ENCODE results near the gene ZNF385A.
"Not testable (repeated sequence)": the region's sequence is repeated elsewhere in the genome, so short reads cannot be mapped to it uniquely, and the experiment has no call there.

DNA sequence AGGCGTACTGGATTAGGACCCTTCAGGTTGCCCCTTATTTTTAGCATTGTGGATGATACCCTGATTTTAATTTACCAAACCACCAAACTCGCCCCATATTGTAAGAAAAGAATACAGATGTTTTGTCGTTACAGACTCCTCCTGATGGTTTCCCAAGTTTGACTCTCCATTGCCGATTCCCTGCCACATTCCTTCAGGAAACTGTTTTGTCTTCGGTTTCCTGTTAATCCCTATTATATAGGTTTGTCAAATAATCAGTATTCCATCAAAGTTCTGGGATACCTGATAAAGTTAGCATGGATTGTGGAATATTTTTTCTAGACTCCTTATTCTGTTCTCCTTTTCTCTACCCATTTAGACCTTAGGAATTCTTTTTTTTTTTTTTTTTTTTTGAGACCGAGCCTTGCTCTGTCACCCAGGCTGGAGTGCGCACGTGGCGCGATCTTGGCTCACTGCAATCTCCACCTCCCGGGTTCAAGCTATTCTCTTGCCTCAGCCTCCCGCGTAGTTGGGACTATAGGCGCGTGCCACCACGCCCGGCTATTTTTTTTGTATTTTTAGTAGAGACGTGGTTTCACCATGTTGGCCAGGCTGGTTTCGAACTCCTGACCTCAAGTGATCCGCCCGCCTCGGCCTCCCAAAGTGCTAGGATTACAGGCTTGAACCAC is 59.0 kb downstream of the ZNF385A start:
- TF ChIP-seq POLR2A, POLR2AphosphoS5, EP300 (IDR thresholded peaks at IDR 0.05): not testable (repeated sequence)
- TF ChIP-seq, protein P1, sequence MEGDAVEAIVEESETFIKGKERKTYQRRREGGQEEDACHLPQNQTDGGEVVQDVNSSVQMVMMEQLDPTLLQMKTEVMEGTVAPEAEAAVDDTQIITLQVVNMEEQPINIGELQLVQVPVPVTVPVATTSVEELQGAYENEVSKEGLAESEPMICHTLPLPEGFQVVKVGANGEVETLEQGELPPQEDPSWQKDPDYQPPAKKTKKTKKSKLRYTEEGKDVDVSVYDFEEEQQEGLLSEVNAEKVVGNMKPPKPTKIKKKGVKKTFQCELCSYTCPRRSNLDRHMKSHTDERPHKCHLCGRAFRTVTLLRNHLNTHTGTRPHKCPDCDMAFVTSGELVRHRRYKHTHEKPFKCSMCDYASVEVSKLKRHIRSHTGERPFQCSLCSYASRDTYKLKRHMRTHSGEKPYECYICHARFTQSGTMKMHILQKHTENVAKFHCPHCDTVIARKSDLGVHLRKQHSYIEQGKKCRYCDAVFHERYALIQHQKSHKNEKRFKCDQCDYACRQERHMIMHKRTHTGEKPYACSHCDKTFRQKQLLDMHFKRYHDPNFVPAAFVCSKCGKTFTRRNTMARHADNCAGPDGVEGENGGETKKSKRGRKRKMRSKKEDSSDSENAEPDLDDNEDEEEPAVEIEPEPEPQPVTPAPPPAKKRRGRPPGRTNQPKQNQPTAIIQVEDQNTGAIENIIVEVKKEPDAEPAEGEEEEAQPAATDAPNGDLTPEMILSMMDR (IDR thresholded peaks at IDR 0.05) = not testable (repeated sequence)

Data from upper lobe of left lung (tissue), 4 donors.